ENCODE data around the gene ABCA1.
"Not testable (repeated sequence)": the region's sequence is repeated elsewhere in the genome, so short reads cannot be mapped to it uniquely, and the experiment has no call there.

ABCA1 gene

DNA sequence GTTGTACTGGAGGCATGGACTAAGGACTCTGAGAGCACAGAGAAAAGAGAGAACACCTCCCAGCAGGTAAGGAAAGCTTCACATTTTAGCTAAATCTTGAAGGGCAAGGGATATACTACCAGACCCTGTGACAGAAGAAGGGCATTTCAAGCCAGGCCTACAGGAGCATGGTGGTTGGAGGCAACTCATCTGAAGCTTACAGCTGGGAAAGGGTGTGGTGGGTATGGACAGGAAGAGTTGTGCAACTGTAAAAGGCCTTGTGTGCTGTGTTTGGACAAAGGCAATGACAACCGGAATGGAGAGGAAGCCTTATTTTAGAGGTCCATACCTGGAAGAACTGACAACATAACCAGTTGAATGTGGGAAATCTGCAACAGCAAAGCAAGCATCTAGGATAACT lies 132.9 kb downstream of the ABCA1 start:
- no peak for DNase-seq (ENCODE audit: low read depth)

DNA sequence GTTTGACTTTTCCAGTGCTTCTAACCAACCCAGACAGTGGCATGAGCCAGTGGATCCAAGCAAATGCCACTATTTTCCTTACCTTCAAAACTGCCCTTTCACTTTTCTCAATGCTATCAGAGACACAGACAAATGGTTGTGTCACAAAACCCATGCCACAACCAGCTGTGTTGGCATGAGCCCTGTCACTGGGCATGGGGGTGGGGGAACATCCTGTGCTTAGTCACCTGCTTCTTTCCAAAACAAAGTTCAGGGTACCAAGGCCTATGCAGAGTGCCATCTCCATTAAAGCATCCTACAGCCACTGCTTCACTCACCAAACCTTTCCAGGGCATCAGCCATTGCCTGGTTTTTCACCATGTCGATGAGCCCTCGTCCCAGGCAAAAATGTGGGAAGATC lies 133.9 kb downstream of the ABCA1 start:
- DNase-seq (ENCODE audit: low read depth) = no peak

DNA sequence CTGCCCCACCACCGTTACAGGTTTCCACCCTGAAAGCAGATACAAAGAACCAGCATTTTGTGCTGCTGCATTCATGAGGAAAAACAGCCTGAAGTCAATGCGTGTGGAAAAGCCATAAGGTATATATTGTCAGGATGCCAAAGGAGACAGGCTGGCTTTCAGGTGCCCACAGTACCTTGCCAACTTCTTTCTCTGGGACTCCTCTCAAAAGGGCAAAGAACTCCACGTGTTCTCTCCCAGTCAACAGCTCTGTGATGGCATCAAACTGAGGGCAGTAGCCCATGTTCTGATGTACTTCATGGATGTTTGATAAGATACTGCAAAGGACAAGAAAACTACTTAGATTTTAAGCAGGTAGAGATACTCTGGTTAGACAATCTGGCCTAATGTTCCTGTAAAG lies 139.7 kb downstream of the ABCA1 start:
- no peak for DNase-seq (ENCODE audit: low read depth)

DNA sequence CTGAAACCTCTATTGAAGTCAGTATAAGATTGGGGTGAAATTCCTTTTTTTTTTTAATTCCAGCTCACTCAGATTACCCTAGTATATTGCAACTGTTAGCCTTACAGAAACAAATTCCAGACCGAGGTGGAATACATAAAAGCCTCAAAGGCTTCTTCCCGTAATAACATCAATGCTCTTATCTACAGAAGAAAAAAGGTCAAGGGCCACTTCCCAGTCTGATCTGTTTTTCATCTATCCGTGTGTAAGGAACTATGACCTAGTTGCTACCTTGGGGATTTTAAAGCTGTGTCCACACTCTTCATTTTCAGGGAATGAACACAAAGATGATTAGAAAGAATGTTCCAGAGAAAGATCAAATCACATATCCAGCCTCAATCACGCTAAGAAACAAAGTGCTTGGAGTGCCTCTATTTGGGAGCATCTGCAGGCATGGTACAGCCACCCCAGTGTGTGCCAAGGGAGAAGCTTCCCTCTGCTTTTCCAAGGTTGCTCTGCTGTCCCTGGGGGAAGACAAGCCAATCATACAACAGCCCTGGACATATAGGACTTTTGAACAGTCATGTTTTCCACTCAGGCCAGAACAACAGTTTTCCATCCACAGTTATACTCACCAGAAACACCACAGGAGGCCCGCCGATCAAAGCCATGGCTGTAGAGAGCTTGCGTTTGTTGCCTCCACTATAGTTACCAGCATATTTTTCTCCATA lies 140.5 kb downstream of the ABCA1 start:
- no peak for DNase-seq (ENCODE audit: low read depth)

DNA sequence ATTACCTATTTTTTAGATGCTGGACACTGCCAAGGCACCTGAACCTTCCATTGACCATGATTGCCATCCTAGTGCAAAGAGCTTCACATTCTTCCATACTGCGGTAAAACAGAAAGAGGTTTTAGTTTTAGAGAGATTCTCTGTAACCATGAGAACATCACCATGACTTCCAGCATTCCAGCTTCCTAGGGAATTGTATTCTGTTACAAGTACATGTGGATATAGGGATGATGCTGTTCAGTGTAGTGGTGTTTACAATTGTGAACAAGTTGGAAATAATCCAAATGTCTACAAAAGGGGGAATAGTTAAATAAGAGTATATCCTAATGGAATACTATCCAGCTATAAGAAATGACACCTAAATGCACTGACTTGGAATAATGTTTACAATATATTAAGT lies 141.7 kb downstream of the ABCA1 start:
- no peak for DNase-seq (ENCODE audit: low read depth)

DNA sequence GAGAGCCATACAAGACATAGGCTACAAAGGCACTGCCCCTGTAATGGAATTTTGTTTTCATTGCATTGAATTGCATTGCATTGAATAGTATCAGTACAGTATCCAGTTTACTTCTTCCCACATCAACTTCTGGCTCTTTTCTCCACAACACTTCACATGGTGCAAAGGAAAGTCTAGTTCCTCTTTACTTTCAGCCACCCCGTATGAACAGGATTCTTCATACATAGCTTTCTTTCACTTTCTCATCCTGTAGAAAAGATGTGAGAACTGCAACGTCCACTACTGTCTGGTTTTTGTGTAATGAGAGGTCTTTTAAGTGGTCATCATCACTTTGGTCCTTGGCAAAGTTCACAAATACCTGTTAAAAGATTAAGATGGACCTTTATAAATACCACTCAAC lies 143.9 kb downstream of the ABCA1 start:
- DNase-seq (ENCODE audit: low read depth) = no peak

DNA sequence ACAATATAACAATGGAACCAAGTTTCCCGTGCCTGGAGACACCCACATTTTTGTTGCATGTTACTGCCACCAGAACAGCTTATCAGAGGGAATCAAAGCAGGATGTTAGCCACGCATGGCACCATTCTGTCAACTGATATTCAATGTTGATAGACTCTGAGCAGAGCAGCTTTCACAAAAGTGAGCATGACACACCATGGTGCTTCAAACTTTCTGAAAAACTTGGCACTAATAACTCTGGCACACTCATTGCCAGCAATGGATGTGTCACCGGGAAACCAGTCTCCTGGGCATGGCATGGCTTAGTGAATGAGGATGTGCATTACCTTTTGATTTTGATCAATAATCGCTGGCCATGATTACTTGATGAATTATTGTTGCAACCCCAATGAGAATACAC lies 144.4 kb downstream of the ABCA1 start:
- DNase-seq (ENCODE audit: low read depth) = no peak

DNA sequence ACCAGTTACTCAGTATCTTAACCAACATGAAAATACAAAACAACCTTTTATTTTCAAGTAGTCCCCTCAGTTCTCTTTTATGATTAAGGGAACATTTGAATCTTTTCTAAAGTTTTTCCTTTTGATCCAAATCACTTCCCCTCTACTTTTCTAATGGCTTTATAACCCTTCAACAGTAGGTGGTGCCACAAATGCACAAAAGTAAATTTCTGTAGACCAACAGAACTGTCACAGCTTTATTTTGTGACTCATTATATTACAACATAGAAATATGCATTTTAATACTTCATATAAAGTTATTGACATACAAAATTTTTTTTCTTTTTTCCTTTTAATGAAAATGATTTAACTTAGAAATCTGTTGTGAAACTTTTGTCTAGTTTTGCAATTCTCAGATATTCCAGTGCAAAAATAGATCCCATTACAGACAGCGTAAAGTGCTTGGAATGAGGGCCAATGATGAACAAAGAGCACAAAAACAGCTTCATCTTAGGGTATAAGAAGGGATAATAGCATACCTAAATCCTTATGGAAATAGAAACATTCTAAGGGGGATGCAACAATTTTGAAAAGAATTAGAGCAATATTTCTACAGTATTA lies 147.1 kb downstream of the ABCA1 start:
- peak; percentile 42 for DNase-seq (ENCODE audit: low read depth)

DNA sequence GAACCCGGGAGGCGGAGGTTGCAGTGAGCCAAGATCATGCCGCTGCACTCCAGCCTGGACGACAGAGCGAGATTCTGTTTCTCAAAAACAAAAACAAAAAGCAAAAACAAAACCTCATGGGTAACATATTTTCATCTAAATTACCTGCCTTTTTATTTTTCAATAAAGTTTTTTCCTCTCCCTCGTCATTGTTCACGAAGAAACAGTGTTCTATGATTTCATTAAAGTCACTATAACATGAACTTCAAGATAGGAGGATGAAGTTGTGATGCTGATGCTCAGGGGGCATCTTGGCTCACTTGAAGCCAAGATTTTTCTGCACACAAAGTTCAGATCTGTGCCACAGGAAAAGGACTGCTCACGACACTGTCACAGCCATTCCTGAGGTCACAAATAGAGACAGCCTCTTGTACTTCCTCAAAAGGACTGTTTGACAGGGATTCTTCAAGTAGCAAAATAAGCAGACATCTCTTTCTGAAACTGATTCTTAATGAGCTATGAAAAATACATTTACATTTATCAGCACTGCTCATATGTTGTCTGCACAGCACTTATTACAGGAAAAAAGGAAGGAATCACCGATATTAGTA lies 147.9 kb downstream of the ABCA1 start:
- no peak for DNase-seq (ENCODE audit: low read depth)

DNA sequence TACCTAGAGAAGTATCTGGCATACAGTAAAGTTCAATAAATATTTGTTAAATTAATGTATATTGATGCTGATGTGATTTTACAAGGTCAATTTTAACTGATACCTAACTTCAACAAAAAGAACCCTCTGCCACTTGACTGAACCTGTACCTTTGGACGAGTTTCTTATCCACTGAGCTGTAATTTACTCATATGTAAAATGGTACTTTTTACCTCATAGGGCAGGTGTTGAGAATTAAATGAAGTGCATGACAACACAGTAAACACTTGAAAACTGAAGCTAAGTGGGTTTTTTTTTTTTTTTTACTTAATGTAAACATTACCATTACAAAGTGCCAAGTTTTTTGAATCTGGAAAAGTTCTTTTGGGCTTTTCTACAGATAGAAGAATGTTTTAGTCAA lies 148.6 kb downstream of the ABCA1 start:
- no peak for DNase-seq (ENCODE audit: low read depth)

DNA sequence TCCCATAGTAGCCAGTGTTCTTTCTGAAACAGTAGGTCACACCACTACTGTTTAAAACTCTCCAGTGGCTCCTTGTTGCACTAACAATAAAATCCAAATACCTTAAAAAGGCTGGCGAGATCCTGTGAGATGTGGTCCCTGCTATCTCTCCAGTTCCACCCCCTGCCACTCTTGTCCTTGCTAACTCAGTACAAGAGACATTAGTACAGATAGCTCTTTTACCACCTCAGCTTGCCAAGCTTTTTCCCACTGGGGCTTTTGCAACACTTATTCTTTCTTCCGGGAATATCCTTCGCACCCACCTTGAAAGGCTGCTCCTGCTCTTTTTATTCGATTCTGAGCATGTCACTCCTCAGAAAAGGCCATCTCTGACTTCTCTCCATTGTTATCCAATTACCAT lies 149.2 kb downstream of the ABCA1 start:
- no peak for DNase-seq (ENCODE audit: low read depth)

DNA sequence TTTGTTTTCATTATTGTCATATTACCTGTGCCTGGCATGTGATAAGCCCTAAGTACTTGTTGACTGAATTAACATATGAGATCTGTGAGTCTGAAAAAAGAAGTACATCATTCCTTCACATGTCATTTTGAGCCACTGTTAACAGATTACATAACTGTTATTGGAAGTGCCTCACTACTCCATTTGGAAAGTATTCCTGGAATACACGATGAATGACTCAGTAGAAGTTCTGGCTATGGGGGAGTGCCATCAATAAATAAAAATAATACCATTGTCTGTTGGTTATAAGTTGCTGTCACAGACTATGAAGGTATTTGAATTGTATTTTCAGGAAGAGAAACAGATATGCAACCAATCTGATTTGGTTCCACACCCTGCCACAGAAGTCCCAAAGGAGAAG lies 151.2 kb downstream of the ABCA1 start:
- peak; percentile 41 for DNase-seq (ENCODE audit: low read depth)

DNA sequence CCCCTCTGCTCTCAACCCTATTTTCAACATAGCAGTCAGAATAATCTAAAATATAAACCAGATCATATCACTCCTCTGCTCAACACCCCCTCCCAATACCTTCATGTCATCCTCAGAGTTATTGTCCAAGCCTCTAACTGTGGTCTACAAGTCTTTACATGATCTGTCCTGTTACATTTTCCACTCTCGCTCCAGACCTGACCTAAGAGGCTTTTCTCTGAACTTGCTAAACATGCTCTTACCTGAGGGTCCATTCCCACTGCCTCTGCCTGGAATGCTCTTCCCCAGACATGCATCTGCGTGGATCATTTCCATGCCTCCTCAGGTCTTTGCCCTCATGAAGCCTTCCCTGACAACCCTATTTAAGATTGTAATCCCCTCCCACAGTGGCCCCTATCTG lies 152.0 kb downstream of the ABCA1 start:
- no peak for DNase-seq (ENCODE audit: low read depth)

DNA sequence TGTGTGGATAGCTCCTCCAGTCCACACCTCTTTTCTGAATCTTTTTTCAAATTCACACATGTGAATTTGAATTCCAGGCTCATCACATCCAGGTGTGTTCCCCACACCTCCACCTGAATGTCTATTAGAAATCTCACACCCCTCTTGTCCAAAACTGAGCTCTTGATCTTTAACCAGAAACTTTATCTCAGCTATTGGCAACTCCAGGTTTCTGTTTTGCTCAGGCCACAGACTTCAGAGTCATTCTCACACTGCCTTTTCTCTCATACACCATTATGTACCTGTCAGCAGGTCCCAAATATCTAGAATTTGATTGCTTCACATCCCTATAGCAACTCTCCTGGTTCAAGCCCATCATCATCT lies 152.4 kb downstream of the ABCA1 start:
- DNase-seq (ENCODE audit: low read depth) = no peak

DNA sequence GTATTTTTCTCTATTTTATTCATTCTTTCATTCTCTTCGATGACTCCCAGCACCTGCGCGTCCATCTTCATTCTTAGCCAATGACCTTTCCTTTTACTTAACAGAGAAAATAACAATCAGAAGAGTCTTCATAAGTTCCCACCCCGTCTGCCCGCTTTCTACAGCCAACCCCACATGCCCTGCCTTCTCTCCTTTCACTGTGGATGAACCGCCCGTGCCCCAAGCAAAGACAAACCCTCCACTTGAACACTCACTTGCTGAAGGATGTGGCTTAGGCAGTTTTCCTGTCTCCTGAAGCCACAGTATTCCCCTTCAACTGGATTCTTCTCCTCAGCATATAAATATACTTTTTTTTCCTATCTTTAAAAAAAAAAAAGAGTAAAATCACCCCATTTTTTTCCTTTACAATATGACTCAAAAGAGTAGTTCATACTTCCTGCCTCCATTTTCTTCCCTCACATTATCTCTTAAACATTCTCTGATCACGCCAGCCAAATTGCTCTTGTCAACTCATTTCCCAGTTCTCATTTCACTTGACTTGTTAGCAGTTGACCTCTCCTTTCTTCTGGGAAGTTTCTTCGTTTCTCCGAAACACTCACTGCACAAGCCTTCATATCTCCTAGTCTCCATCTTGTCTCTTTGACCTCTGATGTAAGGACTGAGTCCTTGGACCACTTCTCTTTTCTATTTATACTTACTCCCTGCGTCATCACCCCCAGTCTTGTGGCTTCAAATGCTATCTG lies 153.0 kb downstream of the ABCA1 start:
- no peak for DNase-seq (ENCODE audit: low read depth)

DNA sequence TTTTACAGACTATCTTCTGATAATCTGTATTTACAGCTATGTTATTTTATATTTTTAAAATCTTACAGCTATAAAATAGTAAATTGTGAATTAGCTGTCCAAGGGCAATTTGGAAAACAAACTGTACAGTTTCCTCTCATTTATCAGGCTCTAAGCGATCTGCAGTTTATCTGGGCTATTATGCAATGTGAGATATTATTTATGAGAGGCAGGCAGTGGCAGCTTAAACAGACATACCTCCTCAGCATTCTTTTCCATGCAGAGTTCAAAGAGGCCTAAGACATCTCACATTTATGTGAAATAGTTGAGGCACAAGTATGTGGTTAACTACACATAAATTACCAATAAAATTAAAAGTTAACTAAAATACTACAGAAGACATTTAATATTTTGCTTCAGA lies 153.8 kb downstream of the ABCA1 start:
- no peak for DNase-seq (ENCODE audit: low read depth)

DNA sequence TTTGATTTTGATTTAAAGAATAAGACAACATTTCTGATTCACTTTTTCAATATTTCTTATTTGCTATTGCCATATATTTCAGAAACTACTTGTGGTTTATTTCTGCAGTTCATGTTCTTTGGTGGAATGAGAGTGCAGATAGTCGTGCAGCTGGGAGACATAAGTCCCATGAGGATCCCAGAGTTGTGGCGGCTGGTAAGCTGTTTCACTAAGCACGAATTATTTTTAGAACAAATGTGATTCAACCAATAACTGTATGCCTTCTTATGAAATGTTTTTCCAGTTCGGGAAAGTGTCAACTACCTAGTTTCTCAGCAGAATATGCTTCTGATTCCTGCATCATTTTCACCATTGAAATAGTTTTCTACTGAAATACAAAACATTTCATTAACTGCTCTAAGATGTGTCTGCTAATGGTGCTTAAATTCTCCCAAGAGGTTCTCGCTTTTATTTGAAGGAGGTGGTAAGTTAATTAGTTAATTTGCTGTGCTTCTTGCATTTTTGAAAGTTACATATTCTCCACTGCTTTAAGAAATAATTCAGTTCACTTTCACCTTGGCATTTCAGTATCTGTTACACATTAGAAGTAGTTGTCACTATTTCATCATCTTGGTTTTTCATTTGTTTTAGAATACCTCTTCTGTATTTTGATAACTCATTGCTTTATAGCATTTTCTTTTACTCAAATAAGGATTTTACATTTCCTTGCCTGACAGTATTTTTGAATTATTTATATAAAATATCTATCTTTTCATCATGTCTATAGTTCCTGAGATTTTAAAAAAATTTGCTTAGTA lies 155.0 kb downstream of the ABCA1 start:
- no peak for DNase-seq (ENCODE audit: low read depth)

DNA sequence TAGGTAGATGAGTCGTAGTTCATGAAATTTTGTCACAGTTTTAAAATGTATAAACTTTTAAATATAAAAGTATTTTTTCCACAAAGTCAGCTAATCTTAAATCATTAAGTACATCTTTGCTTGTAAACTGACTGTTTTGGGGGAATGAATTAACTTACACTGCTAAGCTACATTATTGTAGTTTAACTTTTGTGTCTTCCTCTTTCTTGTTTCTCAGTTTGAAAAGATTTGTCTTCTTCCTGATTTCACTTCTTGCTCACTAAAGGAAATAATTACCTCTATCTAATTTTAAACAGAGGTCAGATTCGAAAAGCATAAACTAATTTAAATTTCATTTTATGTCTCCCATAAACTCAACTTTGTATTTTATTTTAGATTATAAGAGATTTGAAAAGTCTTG lies 158.3 kb downstream of the ABCA1 start:
- DNase-seq (ENCODE audit: low read depth) = no peak

DNA sequence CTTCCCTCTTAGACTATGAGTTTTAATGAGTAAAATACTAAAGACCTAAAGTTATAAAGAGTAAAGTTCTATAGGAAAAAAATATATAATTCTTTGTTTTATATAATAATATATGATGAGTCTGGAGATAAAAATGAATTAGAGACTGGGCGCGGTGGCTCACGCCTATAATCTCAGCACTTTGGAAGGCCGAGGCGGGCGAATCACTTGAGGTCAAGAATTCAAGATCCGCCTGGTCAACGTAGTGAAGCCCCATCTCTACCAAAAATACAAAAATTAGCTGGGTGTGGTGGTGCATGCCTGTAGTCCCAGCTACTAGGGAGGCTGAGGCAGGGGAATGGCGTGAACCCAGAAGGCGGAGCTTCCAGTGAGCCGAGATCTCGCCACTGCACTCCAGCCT lies 158.9 kb downstream of the ABCA1 start:
- not testable (repeated sequence) for DNase-seq (ENCODE audit: low read depth)

DNA sequence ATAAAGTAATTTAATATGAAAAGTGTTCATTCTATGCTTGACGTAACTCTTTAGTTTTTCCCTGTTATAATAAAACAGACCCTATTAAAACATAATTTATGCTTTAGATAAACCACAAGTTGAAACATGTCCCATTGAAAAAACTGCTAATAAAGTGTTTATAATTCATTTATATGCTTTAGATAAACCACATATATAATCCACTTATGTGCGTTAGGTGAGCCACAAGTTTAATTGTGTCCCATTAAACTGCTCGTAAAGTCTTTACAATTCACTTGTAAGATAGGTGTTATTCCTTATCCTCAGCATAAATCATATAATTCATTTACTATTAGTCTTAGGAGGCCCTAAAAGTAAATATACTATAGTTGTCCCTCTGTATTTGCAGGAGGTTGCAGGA lies 160.4 kb downstream of the ABCA1 start:
- DNase-seq (ENCODE audit: low read depth) = no peak

DNA sequence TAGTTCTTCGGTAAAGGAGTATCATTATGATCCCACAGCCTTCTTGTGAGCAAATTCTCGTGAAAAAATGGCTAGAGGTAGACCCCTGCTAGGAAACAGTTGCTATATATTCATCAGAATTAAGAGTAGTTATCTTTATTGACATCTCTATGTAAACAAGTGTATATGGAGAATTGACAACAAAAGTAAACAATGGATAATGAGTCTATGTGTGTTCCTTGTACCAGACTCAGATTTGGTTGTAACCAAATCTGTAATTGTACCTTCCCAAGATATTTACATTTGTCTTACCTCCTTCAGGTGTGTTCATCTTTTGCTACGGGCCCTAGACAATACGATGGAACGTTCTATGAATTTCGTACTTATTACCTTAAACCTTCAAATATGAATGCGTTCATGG lies 161.9 kb downstream of the ABCA1 start:
- DNase-seq (ENCODE audit: low read depth) = no peak

DNA sequence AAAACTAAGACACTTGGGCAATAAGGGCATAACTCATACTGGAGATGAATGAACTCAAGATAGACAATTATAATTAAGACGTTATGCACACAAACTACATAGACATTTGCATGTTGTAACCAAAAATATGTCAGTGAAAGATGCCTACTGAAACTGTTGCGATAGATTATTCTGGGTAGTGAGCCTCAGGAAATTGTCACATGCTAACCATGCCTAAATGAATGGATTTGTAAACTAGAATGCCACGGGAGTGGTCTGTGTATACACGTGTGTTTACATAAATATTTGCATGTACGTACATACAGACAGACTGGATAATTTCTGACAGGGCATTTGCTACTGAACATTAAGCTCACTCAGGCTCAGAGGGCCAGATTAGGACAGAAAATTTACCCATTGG lies 162.8 kb downstream of the ABCA1 start:
- no peak for DNase-seq (ENCODE audit: low read depth)
